GM19372 (cell line): ENCODE measurements around the gene COL1A1.

Source experiments
- ATAC-seq: cut with Tn5 transposase; IDR thresholded peaks from one replicate; pipeline ENCODE4 v1.9.1; 2021; ENCODE audit warnings: mild to moderate bottlenecking, low read depth, moderate library complexity; ENCODE audit not compliant: unreplicated experiment

COL1A1 gene

GRCh38 chr17:50188531-50188920 is 12.9 kb downstream of the COL1A1 start:
- ATAC-seq, result no peak

- no peak for ATAC-seq
These were observed 13.5 kb downstream of the COL1A1 start for GRCh38 chr17:50187751-50188530.

- no peak for ATAC-seq
These were observed 14.1 kb downstream of the COL1A1 start for GRCh38 chr17:50187394-50187725.

GRCh38 chr17:50186661-50187393 is 14.6 kb downstream of the COL1A1 start:
- no peak for ATAC-seq

- ATAC-seq, result no peak
These were observed 15.6 kb downstream of the COL1A1 start for GRCh38 chr17:50185631-50186471.

DNA sequence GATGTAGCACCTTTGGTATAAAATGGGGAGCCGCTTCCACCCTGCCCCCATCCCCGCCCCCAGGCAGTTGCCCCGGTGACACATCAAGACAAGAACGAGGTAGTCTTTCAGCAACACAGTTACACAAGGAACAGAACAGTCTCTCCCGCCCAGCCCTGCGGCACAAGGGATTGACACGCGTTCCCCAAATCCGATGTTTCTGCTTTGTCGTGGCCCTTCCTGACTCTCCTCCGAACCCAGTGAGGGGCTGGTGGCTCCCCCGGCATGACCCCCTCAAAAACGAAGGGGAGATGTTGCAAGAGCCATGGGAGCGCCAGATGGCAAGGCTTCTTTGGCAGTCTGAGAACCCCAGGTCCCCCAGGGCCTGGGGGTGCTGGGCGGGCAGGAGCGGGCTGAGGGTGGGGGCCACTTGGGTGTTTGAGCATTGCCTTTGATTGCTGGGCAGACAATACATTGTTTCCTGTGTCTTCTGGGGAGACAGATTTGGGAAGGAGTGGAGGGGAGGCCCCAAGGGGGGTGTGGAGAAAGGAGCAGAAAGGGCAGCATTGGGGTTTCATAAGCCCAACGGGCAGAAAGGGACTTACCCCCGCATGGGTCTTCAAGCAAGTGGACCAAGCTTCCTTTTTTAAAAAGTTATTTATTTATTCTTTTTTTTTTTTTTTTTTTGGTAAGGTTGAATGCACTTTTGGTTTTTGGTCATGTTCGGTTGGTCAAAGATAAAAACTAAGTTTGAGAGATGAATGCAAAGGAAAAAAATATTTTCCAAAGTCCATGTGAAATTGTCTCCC is 16.6 kb downstream of the COL1A1 start:
- no peak for ATAC-seq

- no peak for ATAC-seq
These were observed 17.4 kb downstream of the COL1A1 start for GRCh38 chr17:50184064-50184463.

DNA sequence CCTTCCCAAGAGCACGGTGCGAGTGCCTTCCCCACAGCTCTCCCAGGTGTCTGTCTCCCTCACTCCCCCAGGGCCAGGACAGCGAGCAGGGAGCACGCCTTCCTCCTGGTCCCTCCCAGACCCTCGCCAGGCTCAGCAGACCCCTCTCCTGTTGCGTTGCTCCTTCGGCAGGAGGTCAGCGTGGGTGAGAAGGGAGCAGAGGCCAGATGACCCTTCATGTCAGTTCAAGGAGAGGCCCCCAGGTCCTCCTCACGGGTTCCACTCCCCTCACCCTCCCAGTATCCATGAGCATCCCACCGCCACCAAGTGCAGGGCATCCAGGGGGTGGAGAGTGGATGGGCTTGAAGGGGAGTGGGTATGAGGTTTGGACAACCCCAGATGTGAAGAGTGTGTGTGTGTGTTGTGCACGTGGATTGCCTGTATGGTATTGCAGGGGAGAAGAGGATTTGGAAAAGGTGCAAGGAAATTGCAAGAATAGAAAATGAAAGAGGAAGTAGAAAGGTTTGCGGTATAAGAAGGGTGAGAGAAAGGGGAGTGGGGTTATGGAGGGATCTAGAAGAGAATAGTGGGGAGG is 17.9 kb downstream of the COL1A1 start:
- ATAC-seq, result no peak

DNA sequence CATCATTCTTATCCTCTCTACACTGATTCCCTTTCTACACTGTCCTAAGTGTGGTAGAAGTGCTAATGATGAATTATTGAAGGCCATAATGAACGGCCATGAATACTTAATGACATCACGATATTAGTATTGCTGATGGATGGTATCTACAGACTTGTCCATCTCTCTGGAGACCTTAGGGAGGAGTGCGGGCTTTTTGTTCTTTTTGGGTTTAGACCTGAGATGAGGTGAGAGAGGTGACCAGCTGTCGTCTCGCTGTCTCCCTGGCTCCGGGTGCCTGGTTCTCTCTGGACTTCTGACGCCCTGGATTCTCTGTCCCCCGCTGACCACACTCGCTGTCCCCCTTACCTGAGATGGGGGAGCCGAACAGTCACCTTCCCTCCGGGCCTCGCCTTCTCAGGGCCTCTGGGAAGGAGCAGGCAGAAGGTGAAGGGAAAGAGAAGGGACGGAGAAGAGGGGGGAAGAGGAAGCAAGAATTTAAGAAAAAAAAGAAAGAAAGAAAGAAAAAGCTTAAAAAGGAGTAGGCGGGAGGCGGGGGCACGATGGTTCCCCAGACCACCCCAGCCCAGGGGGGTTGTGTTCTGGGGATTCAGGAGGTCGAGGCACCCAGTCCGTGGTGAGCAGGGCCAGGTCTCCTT is 18.5 kb downstream of the COL1A1 start:
- no peak for ATAC-seq

GRCh38 chr17:50181591-50182560 is 19.6 kb downstream of the COL1A1 start:
- no peak for ATAC-seq

DNA sequence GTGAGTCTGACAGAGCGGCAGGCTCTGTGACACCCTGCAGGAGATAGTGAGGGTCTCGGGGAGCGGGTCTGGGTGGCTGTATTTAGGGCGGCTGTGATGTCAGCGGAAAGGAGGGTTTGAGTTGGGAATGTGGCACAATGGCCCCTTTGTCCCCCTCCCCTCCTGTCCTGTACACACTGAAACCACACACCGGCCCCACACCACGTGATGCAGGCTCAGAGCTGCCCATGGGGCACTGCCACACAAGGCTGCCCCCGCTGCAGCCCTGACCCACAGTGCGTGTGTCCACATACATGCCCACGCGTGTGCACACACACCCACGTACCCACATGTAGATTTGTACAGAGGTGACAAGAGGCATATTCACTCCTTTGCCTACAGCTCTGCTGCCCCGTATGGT is 20.3 kb downstream of the COL1A1 start:
- ATAC-seq, result no peak

- ATAC-seq, result no peak
These were observed 20.8 kb downstream of the COL1A1 start for GRCh38 chr17:50180620-50181019.

GRCh38 chr17:50180111-50180510 is 21.3 kb downstream of the COL1A1 start:
- ATAC-seq, result no peak

DNA sequence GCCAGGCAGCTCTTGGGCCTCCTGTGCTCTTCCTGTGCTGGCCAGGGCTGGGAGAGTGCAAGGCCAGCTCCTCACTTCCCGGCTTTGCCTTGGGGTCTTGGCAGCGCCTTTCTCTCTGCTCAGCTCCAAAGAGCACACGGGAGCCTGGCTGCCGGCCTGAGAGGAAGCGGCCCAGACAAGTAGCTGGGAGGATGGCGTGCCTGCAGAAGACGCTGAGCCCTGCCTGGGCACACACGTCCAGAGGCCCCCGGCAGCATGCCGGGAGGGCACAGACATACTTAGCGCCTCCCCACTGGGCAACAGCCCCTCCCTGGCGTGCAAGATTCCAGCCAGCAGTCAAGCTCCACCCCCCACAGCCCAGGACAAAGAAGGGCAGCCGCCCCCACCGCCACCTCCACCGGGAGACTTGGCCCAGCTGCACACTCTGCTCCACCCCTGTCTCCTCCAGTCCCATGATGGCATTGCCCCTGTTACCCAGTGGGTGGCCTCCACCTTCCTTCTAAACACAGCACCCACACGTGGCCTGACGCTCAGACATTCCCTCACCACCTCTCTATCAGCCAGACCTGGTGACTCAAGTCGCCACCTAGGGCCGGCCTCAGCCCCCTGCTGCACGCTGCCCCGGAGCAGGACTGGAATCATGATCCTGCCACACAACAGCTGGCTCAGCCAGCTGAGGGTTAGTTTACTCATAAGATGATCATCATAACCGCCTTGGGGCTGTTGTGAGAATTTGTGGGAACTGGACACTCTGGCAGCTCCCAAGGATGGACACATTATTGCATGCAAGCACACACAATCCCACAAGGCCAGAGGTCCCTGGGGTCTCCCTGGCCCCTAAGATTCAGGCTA is 23.2 kb downstream of the COL1A1 start:
- no peak for ATAC-seq

DNA sequence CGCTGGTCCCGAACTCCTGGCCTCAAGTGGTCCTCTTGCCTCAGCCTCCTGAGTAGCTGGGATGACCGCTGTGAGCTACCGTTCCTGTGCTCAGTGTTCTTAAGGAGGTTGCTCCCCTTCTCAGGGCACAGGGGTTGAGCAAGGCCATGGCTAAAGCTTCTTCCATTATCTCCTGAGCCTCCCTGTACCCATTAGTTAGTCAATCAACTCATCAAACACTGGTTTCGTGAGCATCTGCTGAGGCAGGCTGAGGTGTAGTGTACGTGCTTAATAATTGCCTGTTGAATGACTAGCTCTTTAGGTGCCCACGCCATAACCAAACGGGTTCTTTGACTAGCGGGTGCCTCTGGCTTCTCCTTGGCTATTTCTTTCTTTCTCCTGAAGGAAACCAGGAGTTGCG is 24.0 kb downstream of the COL1A1 start:
- ATAC-seq, result no peak

DNA sequence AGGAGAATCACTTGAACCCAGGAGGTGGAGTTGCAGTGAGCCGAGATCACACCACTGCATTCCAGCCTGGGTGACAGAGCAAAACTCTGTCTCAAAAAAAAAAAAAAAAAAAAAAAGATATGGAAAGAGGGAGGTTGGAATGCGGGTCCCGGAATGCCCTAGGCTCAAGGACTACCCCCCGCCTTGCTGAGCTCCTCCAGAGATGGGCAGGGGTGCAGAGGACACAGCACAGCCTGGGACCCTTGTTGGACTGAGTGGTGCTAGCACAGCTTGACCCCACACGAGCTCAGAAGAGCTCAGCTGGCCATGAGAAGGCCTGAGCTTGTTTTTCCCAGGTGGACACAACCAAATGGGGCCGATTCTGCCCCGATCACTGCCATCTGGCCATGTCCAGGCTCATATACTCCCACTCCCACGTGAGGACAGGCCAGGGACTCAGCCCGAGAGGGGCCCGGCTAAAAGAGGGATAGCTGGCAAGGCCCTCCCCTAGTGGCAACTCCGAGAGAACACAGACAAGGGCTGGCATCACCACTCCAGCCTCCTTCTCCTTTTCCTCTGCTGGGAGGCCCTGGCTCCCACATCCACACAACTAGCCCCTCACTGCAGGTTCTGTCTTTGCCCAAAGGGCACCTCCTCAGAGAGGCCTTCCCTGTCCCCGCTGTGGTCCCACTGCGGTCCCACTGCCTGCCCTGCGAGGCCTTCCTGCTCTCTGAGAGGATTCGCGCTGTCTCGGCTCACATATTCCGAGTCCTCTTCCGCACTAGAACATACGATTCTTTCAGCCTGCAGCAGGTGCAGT is 24.7 kb downstream of the COL1A1 start:
- ATAC-seq, result no peak
